Activated CD4-positive, CD25-positive, alpha-beta regulatory T cell treated with anti-CD3 and anti-CD28 coated beads, Interleukin-2, amount 50 U/mL, for 24 hours (primary cell): ENCODE measurements around the gene TMEM116.
"Not testable (repeated sequence)": the region's sequence is repeated elsewhere in the genome, so short reads cannot be mapped to it uniquely, and the experiment has no call there.

Source experiments
- ATAC-seq, 2 donors: fragments of 150-1000 bp; cut with Tn5 transposase; one replicate each; pipeline ENCODE4 v1.10.0; 2021; ENCODE audit warnings: mild to moderate bottlenecking in 1 of 2, moderate library complexity in 1 of 2

The TMEM116 gene

GRCh38 chr12:111975161-111975931 lies 37.6 kb downstream of the TMEM116 start:
- no peak for ATAC-seq

- ATAC-seq: no peak
These were observed 41.2 kb downstream of the TMEM116 start for GRCh38 chr12:111971800-111972199.

DNA sequence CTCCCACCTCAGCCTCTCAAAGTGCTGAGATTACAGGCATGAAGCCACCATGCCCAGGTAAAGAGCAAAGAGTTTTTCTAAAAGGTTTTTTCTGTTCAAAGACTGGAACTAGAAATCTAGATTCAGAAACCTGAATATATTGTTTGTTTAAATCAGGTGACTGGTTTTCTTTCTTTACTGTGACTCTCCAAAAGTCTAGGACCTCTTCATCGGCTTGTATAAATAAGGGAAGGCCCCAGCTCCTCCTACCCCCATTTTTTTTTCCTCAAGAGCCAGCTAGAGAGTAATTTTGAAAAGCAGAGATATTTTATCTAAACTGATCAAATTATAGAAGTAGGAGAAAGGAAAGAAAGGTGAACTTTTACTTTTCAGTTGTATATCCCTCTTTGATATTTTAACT lies 48.0 kb downstream of the TMEM116 start:
- no peak for ATAC-seq

GRCh38 chr12:111959518-111959917 lies 53.4 kb downstream of the TMEM116 start:
- not testable (repeated sequence) for ATAC-seq

- not testable (repeated sequence) for ATAC-seq
These were observed 55.7 kb downstream of the TMEM116 start for GRCh38 chr12:111957224-111957623.

- ATAC-seq: no peak
These were observed 58.0 kb downstream of the TMEM116 start for GRCh38 chr12:111954969-111955368.

DNA sequence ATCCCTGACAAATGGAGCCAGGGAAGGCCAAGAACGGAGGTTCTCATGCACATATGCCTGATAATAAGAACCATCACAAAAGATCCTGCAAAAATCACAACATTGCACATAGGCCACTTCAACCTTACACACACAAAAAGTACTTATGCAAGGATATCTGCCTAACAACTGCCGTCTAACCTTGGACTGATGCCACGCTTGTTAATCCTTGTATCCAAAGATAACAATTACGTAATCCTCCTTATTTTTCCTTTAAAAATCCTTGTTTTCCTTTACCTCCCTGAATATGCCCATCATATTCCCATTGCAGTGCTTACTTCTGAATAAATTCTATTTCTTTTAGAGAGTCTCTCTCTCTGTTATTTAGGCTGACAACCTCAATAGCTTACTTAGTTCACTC lies 59.5 kb downstream of the TMEM116 start:
- ATAC-seq: no peak

GRCh38 chr12:111952084-111952787 lies 60.7 kb downstream of the TMEM116 start:
- not testable (repeated sequence) for ATAC-seq

DNA sequence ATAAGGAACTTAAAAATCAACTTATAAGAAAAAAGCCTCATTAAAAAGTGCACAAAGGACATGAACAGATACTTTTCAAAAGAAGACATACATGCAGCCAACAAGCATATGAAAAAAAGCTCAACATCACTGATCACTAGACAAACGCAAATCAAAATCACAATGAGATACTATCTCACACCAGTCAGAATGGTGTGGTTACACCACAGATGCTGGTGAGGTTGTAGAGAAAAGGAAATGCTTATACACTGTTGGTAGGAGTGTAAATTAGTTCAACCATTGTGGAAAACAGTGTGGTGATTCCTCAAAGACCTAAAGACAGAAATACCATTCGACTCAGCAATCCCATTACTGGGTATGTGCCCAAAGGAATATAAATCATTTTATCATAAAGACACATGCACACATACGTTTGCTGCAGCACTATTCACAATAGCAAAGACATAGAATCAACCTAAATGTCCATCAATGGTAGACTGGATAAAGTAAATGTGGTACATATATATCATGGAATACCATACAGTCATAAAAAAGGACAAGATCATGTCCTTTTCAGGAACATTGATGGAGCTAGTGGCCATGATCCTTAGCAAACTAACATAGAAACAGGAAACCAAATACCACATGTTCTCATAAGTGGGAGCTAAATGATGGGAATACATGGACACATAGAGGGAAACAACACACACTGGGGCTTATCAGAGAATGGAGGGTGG lies 61.8 kb downstream of the TMEM116 start:
- ATAC-seq: peak in 1 of 2 donors; percentile 62

- no peak for ATAC-seq
These were observed 69.0 kb downstream of the TMEM116 start for GRCh38 chr12:111943929-111944328.

GRCh38 chr12:111942557-111942956 lies 70.4 kb downstream of the TMEM116 start:
- ATAC-seq: no peak

GRCh38 chr12:111937429-111937828 lies 75.5 kb downstream of the TMEM116 start:
- ATAC-seq: no peak

GRCh38 chr12:111936869-111937268 lies 76.1 kb downstream of the TMEM116 start:
- ATAC-seq: no peak

DNA sequence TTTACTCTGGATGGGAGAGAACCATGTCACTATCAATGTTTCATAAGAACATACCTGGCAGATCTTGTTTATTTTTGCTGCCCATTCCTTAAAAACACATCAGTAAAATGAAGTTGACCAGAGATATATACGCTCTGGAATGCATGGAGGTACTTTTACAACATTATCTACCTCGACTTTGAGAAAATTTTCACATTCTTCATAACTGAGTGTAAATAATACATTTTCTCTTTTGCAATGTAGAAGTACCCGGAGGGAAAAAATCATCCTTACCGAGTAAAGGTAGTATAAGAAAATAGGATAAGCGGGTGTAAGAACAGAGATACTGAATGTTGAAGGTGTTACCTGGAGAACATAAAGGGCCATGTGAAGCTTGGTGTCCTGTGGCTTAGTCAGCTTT lies 80.7 kb downstream of the TMEM116 start:
- no peak for ATAC-seq

GRCh38 chr12:111927346-111927745 lies 85.6 kb downstream of the TMEM116 start:
- no peak for ATAC-seq

- no peak for ATAC-seq
These were observed 86.3 kb downstream of the TMEM116 start for GRCh38 chr12:111926631-111927030.

DNA sequence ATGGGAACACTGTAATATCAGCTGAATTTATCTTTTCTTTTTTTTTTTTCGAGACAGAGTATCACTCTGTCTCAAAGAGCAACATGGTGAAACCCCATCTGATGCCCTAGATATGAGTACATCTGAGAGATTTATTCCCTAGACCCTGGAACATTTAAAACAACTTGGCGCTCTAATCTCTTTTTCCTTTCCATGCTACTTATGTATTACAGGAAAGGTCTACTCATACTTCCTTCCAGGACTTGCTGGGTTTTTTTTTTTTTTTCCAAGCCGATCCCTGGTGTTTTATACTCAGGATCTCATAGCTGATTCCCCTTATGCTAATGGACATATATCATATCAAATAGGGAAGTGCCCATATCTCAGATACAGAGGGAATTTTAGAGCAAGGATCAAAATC lies 87.8 kb downstream of the TMEM116 start:
- ATAC-seq: no peak

GRCh38 chr12:111907740-111908139 lies 105.2 kb downstream of the TMEM116 start:
- no peak for ATAC-seq

- ATAC-seq: no peak
These were observed 107.5 kb downstream of the TMEM116 start for GRCh38 chr12:111905502-111905901.

DNA sequence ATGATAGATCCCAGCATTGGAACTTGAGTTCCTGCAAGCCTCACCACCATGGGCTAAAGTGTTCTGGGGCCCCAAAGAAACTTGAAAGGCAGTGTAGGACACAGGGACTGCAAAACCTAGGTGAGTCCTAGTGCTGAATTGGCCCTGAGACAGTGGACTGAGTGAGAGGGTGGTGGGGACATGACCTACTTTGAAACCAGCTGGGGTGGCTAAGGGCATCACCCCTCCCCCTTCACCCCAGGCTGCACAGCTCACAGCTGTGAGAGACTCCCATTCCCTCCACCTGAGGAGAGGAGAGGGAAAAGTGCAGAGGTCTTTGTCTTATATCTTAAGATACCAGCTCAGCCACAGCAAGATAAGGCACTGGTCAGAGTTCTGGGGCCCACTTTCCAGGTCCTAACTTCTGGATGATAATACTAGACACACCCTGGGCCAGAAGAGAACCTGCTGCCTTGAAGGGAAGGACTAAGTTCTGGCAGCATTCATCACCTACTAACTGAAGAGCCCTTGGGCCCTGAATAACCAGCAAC lies 108.5 kb downstream of the TMEM116 start:
- no peak for ATAC-seq

- no peak for ATAC-seq
These were observed 111.8 kb downstream of the TMEM116 start for GRCh38 chr12:111901182-111901581.

GRCh38 chr12:111894556-111894955 lies 118.4 kb downstream of the TMEM116 start:
- ATAC-seq: no peak

GRCh38 chr12:111893287-111893686 lies 119.7 kb downstream of the TMEM116 start:
- ATAC-seq: no peak
